K562 (cell line): ENCODE results near the gene DENND1A.

ENCODE experiments used
- ETV5 ChIP-seq: sonication (generic); formaldehyde crosslinking; IDR thresholded peaks from 2 replicates; pipeline ENCODE4 v1.4.0; 2020; ENCODE audit warnings: low read depth, mild to moderate bottlenecking, missing genetic modification reagents
- NR1H2 ChIP-seq: sonication (generic); formaldehyde crosslinking; IDR thresholded peaks from 2 replicates; pipeline ENCODE4 v1.4.0; 2020; ENCODE audit warnings: mild to moderate bottlenecking, missing genetic modification reagents
- RCOR1 ChIP-seq, 2 experiments: IDR thresholded peaks; 2 replicates each; pipeline ENCODE4 v1.6.1; 2012; ENCODE audit warnings: low read depth in 2 of 2, low read length in 2 of 2, borderline replicate concordance in 1 of 2, improper control_type of control experiment in 1 of 2
- TAF9B ChIP-seq: fragments of 450-650 bp; IDR thresholded peaks from 2 replicates; pipeline ENCODE4 v1.6.1; 2018; ENCODE audit warnings: mild to moderate bottlenecking; ENCODE audit not compliant: partially characterized antibody
- WHSC1 ChIP-seq: IDR thresholded peaks from one replicate; pipeline ENCODE4 v1.6.1; 2012; ENCODE audit warnings: low read length, control low read depth, inconsistent platforms
- TF ChIP-seq, protein P1 (sequence below): IDR thresholded peaks from 3 replicates; pipeline ENCODE4 v1.6.1; 2011; ENCODE audit warnings: borderline replicate concordance, mild to moderate bottlenecking; ENCODE audit not compliant: insufficient read length, insufficient read depth

DNA sequence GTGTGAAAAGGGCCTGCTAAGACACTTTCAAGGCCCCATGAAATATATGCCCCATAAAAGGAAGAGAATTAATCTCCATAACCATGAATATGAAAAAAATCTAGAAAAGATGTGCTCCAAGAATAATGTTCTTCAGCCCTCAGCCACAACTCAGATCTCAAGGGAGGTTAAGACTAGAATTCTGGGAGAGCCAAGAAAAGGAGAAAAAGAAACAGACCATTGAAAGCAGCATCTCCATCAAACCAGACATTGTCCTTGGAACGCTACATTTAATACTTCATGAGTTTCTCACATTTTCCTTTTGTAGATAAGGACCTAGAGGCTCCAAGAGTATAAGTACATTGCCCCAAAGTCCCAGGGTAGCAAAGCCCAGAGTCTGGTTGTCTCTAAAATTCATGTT is 270.6 kb downstream of the DENND1A start:
- no peak for TF ChIP-seq ETV5 (CRISPR knock-in tag)
- TF ChIP-seq NR1H2: no peak
- TF ChIP-seq TAF9B: no peak
- TF ChIP-seq, protein P1, sequence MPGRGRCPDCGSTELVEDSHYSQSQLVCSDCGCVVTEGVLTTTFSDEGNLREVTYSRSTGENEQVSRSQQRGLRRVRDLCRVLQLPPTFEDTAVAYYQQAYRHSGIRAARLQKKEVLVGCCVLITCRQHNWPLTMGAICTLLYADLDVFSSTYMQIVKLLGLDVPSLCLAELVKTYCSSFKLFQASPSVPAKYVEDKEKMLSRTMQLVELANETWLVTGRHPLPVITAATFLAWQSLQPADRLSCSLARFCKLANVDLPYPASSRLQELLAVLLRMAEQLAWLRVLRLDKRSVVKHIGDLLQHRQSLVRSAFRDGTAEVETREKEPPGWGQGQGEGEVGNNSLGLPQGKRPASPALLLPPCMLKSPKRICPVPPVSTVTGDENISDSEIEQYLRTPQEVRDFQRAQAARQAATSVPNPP: no peak
- TF ChIP-seq WHSC1: no peak
- TF ChIP-seq RCOR1 (IDR thresholded peaks at IDR 0.05; ENCODE audit: borderline replicate concordance in 1 of 2, low read depth in 2 of 2, low read length in 2 of 2): no peak
